ENCODE measurements around the gene TRIM25. TPM values are rescaled to one million over a fixed set of nuclear protein-coding genes. Genes with fewer than 3 reads are reported as not detected.

Gene TRIM25
- total RNA-seq, 1 donor from 2014 or later, result 44.3 TPM

DNA sequence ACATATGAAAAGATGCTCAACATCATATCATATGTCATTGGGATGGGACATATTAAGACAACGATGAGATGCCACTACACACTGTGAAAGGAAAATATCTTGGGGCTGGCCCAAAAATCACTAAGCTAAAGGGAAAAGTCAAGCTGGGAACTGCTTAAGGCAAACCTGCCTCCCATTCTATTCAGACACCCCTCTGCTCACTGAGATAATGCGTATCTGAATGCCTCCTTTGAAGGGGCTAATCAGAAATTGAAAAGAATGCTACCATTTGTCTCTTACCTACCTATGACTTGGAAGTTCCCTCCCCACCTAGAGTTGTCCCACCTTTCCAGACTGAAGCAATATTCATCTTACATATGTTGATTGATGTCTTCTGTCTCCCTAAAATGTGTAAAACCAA is 11.2 kb upstream of the TRIM25 start:
- H3K4me3 Mint-ChIP-seq, result no peak overlapping the region
- no peaks in the 10 kb centered on the region for H3K27me3 Mint-ChIP-seq (ENCODE audit: low read depth)
- no peak overlapping the region for H3K27ac Mint-ChIP-seq
- no peak for DNase-seq (ENCODE audit: low spot score in 2 of 2, unreplicated experiment in 2 of 2)
- H3K9me3 Mint-ChIP-seq, result peaks cover 20% of the 10 kb centered on the region
- no peaks in the 10 kb centered on the region for H3K4me1 Mint-ChIP-seq
- peaks cover 2% of the 10 kb centered on the region for H3K36me3 Mint-ChIP-seq
- no peak for TF ChIP-seq CTCF (IDR thresholded peaks at IDR 0.05; ENCODE audit: unreplicated experiment)

GRCh38 chr17:56919717-56920116 is 5.9 kb upstream of the TRIM25 start:
- Mint-ChIP-seq H3K4me1 (peaks cover 6% of the 10 kb centered on the region), H3K27ac (no peak overlapping the region), H3K27me3 (ENCODE audit: low read depth) (no peaks in the 10 kb centered on the region), H3K4me3 (no peak overlapping the region), H3K9me3 (peaks cover 32% of the 10 kb centered on the region), H3K36me3 (no peaks in the 10 kb centered on the region)
- no peak for TF ChIP-seq CTCF (IDR thresholded peaks at IDR 0.05; ENCODE audit: unreplicated experiment)
- DNase-seq (ENCODE audit: low spot score in 2 of 2, unreplicated experiment in 2 of 2), result no peak

DNA sequence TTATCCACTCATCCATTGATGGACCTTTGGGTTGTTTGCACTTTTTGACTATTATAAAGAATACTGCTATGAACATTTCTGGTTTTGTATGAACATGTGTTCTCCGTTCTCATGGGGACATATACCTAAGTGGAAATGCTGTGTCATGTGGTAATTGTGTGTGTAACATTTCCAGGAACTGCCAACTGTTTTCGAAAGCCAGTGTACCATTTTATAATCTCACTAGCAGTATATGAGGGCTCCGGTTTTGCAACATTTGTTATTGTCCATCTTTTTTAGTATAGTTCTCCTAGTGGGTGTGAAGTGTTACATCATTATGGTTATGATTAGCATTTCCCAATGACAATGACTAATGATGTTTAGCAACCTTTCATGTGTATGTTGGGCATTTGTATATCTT is 5.1 kb upstream of the TRIM25 start:
- TF ChIP-seq CTCF (IDR thresholded peaks at IDR 0.05; ENCODE audit: unreplicated experiment), result no peak
- no peak overlapping the region for H3K4me3 Mint-ChIP-seq
- peaks cover 32% of the 10 kb centered on the region for H3K9me3 Mint-ChIP-seq
- H3K27ac Mint-ChIP-seq, result no peak overlapping the region
- no peak for DNase-seq (ENCODE audit: low spot score in 2 of 2, unreplicated experiment in 2 of 2)
- H3K4me1 Mint-ChIP-seq, result peaks cover 10% of the 10 kb centered on the region
- H3K27me3 Mint-ChIP-seq (ENCODE audit: low read depth), result no peaks in the 10 kb centered on the region
- H3K36me3 Mint-ChIP-seq, result no peaks in the 10 kb centered on the region

GRCh38 chr17:56917559-56918296 is 3.9 kb upstream of the TRIM25 start:
- TF ChIP-seq CTCF (IDR thresholded peaks at IDR 0.05; ENCODE audit: unreplicated experiment), result no peak
- Mint-ChIP-seq H3K9me3 (peaks cover 32% of the 10 kb centered on the region), H3K4me3 (no peak overlapping the region), H3K36me3 (no peaks in the 10 kb centered on the region), H3K4me1 (peaks cover 10% of the 10 kb centered on the region), H3K27me3 (ENCODE audit: low read depth) (no peaks in the 10 kb centered on the region), H3K27ac (no peak overlapping the region)
- no peak for DNase-seq (ENCODE audit: low spot score in 2 of 2, unreplicated experiment in 2 of 2)

DNA sequence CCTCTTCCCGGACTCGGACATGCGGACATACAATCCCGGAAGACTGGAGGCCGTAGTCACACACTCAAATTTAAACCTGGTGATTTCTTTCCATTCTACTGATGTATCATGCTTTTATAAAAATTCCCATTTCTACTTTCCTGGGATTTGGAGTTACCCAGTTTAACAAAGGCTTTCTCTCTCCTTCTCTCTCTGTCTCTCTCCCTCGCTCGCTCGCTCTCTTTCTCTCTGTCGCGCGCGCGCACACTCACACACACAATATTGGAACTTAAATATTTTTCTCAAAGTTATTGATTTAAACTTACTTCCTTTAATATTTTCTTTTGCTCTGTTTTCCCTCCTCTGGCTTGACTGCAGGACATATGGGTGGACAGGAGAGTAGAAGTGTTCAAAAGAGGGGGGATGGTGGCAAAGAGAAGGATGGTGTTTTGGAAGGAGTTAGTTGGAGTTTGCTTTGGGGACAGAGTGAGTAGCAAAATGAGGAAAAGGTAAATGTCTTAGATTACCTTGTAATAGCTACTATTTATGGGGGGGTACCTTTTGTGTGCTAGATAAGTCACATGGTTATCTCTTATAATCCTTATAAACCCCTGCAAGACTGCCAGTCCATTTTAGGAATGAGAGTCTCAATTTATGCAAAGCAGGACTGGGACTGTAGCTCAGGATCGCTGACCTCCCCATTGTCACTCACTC is 878 bp upstream of the TRIM25 start:
- DNase-seq (ENCODE audit: low spot score in 2 of 2, unreplicated experiment in 2 of 2), result no peak
- no peak for TF ChIP-seq CTCF (IDR thresholded peaks at IDR 0.05; ENCODE audit: unreplicated experiment)
- Mint-ChIP-seq H3K36me3 (no peaks in the 10 kb centered on the region), H3K27ac (peak overlapping the region; percentile 94), H3K4me1 (peaks cover 24% of the 10 kb centered on the region), H3K9me3 (peaks cover 25% of the 10 kb centered on the region), H3K4me3 (peak overlapping the region; percentile 91), H3K27me3 (ENCODE audit: low read depth) (no peaks in the 10 kb centered on the region)

All from mesothelial cell of epicardium (in vitro differentiated cells).